HG03060 (cell line): ENCODE measurements around the gene ABCA3.
"Not testable (repeated sequence)": the region's sequence is repeated elsewhere in the genome, so short reads cannot be mapped to it uniquely, and the experiment has no call there.

ENCODE experiments used
- ATAC-seq: cut with Tn5 transposase; IDR thresholded peaks from one replicate; pipeline ENCODE4 v1.9.1; 2021; ENCODE audit warnings: low read depth, moderate number of reproducible peaks; ENCODE audit not compliant: unreplicated experiment

The ABCA3 gene

DNA sequence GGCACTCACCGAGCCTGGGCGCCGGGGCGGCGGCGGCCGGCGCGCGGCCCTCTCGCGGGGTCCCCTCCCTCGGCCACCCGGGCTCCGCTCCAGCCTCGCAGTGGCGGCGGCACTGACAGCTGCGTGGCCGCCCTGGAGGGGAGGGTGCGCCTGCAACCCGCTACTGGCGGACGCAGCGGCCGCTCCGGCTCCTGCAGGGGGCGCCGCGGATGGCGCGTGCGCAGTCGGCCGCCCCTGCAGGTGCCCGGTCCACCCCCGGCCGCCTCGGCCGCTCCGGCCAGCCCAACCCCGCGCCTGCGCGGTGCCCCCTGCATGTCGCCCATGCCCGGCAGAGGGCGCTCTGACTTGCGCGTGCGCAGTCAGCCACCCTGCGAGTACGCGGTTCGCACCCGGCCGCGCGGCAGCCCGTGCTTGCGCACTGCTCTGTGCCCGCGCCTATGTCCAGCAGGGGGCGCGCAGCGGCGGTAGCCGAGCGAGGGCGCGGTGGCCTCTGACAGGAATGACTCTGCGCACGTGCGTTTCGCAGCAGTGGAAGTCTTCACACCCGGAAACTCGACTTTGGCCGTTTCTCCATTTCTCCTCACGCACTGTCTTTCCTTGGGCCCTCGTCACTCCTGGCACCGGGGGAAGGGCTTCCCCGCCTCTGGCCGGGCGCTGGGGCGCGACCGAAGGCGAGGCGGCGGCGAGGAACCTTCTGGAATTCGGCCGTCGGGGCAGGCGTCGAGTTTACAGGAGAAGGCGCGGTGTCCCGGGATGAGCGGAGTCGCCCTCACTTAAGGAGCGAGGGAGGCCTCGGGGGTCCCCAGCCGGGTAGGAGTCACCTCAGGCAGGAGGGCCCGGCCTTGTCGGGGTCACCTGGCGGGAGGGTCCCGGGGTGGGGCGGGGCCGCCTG lies at the start of gene ABCA3:
TSS of gene ABCA3 (minus strand) at position 165 of the 892 bp plus-strand sequence. CDS start 14,262 bp downstream, outside the sequence.
- ATAC-seq = peak; percentile 76

DNA sequence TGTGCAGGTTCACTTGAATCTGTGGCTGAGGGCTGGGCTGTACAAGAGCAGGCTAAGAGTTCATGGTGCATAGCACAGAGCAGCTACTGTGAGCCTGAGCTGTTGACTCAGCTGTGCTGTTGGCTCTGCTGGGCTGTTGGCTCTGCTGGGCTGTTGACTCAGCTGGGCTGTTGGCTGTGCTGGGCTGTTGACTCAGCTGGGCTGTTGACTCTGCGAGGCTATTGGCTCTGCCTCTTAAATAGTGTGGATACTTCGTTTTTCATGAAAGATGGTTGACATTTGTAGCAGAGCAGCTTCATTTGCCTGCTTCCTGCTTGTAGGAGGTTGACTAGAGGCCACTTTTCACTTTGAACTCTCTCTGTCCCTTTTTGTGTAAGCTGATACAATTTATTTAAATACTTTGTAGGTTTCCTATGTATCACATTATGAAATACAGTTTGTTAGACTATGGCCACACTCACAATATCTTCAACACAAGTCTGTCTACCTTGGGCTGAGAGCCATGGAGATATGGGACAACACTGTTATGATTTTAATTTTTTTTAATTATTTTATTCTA lies 48.4 kb upstream of the ABCA3 start:
- no peak for ATAC-seq

DNA sequence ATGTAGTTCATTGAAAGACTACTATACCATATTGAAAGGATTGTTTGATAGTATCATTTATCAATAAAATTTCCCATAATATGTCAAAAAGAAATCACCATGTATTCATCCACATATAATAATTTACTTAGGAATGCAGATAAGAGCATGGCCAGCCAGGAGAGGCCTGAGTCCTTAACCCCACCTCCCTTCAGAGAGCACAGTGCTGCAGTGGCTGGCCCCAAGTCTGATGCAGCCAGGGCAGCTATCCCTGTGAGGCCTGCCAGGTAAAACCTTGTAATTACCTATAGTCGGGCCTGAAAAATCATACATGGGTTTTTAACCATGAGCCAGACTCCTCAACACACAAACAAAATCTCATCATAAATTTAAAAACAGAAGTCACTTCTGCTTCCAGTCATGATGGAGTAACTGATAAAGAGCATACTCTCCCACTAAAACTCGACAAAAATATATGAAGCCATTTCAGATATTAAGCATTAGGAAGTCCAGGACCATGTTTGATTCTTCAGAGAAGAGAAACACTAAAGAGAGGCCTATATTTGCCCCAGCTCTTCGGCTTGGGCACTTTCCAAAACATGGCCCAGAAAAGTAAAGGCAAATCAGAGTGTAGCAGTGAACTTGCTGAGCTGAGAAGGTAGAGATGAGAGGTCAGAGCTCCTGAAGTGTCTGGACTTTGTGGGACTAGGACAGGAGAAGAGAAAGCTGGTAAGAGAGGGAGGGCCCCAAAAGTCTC lies 47.8 kb upstream of the ABCA3 start:
- ATAC-seq = no peak

DNA sequence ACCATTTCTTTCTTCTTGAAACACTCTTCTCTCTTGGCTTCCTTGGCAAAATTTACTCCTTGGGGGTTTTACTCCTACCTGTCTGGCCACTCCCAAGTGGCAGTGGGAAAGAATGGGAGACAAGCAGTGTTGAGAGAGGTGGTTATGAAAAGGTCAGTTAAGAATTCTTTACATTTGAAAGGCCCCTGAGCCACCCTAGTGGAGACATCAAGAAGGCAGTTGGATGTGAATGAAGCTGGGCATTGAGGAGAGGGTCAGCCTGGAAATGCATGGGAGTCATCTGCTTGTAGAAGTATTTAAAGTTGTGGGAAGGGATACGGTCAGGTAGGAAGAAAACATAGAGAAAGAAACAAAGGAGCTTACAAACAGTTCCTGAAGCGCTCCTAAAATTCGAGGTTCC lies 46.5 kb upstream of the ABCA3 start:
- no peak for ATAC-seq

DNA sequence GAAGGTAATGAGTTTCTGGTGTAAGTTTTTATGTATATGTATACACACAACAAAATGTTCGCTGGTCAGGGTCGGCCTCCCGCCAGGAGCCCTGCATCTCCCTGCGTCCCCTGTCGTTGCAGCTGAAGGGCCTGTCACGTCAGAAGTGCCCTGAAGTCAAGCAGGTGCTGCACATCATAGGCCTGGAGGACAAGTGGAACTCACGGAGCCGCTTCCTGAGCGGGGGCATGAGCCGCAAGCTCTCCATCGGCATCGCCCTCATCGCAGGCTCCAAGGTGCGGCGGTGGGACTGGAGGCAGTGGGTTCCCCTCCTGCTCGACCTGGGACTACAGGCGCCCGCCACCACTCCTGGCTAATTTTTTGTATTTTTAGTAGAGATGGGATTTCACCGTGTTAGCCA lies 45.5 kb upstream of the ABCA3 start:
- ATAC-seq = not testable (repeated sequence)

DNA sequence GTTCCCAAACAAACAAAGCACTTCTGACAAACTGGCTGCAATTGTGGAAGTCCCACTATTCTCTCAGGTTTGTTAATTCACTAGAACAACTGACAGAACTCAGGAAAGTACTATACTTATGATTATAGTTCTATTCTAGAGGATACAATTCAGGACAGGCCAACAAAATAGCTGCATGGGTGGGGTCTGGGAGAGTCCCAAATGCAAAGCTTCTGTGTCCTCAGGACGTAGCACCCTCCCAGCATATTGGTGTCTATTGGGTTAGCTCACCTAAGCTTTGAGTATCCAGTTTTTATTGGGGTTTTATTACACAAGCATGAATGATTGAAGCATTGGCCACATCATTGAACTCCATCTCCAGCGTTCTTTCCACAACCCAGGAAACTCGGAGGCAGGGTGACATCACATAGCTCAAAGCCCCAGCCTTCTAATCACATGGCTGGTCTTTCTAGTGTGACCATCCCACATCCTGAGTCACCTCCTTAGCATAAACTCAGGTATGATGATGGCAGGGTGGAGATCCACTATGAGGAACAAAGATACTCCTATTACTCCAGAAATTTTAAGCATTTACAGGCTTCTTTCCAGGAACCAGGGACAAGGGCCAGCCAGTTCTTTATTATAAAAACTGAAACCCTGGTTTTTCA lies 44.8 kb upstream of the ABCA3 start:
- no peak for ATAC-seq

DNA sequence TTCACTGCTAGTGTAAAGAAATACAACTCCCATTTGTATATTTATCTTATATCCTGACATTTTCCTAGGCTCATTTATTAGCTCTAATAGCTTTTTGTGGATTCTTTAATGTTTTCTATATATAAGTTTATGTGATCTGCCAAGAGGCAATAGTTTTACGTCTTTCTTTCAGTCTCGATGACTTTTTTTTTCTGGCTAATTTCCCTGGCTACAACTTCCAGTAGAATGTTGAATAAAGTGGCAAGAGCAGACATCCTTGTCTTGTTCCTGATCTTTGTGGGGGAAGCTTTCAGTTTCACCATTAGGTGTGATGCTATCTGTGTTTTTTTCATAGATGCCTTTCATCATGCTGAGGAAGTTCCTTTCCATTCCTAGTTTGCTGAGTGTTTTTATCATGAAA lies 43.9 kb upstream of the ABCA3 start:
- ATAC-seq = no peak

DNA sequence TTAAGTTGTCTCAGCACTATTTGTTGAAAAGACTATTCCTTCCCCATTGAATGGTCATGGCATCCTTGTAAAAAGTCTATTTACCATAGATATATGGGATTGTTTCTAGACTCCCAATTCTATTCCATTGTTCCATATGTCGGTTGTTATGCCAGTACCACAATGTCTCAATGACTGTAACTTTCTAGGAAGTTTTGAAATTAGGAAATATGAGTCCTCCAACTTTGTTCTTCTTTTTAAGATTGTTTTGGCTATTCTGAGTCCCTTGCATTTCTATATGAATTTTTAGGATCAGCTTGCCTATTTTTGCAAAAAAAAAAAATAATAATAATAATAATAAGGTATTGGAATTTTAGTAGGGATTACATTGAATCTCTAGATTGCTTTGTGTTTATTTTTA lies 43.0 kb upstream of the ABCA3 start:
- no peak for ATAC-seq

DNA sequence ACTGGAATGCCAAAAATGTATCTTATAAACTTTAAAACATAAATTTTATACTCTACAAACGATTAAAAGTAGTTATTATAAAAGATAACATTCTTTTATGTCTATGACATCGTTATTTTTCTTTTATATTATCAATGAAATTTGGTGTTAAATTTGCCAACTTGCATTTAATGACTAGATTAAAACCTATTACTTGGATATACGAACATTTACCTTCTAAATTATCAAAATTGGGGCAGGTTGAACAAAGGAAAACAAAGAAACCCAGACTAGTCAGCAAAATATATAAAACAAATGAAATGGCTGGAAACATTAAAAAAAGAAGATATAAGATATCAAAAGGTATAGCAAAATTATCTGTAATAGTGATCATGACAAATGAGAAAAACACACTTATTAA lies 34.1 kb upstream of the ABCA3 start:
- ATAC-seq = no peak

DNA sequence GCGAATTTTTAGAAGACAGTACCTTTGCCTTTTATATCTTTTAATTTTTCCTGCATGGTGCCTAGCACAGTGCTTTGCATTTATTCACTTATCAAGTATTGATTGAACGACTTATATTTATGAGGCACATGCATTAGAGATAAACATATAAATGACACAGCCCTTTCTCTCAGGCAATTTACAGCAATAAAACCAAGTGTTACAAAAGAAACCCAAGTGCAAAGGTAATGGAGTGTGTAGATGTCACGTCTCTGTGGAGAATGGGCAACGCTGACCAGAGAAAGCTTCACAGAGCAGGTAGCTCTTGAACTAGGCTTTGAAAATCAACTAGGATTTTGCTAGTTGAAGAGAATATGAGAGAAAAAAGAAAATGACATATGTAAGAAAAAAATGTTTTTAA lies 32.6 kb upstream of the ABCA3 start:
- no peak for ATAC-seq

DNA sequence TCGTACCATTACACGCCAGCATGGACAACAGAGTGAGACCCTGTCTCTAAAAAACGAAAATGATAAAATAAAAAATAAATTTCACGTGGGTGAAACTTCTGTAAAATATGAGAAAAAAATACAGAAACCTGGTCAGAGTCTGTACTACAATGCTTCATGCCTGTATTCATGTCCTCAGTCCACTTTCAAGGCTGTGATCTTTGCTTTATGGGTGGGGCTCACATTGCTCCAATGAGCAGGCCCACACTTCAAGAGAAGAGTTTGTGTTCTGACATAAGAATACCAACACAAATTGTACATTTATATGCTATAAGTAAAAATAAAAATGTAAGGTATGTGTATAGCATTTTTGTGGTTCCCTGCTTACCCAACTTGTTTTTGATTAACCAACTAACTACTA lies 32.2 kb upstream of the ABCA3 start:
- no peak for ATAC-seq

DNA sequence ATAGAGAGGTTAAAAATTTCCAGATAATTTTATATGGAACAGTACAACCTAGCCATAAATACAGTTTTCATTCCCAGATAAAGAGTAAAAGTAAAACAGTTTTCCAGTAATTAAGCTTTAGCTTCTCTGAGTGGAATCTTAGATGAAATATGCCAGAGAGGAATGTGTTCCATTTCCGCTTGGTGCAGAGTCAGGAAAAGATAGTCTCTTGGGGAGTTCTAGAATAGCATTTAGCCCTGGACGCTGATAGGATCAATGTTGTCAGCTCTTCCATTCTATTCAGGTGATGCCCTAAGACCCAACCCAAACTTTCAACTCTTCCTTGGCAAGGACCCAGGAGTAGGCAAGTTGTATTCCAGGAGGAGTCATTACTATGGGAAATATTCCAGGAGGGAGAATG lies 30.9 kb upstream of the ABCA3 start:
- ATAC-seq = no peak

DNA sequence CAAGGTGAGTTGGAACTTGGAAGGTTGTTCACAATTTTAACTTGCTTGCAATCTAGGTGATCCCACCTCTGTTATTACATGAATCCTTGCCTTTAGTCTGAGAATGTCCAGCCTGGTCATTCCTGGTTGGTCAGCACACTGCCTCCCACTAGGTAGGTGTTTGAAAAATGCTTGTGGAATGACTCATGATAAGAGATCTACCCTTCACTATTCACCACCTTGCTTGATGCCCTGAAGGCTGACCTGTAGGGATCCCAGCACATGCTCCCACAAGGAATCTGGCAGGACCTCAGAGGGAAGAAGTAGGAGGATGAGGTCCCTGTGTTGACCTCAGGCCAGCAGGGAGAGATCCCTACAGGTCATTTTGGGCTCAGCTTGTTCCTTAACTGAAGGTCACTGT lies 30.2 kb upstream of the ABCA3 start:
- ATAC-seq = no peak

DNA sequence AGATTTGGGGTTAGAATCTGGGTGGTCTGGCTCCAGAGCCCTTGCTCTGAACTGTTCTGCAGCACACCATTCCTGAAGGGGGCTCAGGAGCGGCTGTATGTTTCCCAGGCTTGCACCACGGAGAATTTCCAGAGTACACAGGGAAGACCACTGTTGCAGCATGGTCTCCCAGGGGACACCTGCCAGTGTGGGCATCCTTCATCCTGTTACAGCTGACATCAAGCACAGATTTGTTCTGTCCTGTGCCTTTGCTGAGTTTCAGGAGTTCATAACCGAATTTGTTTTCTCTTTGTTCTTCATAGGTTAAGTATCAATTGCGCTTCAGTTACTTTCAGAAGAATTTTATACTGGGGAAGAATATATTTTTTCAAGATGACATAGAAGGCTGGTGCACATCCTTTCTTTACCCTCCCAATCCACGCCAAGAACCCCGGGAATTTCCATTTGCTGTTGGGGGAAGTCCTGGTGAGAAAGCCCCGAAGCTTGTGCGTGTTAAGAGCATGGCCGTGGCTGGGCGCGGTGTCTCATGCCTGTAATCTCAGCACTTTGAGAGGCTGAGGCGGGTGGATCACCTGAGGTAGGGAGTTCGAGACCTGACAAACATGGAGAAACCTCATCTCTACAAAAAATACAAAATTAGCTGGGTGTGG lies 26.3 kb upstream of the ABCA3 start:
- ATAC-seq = no peak

DNA sequence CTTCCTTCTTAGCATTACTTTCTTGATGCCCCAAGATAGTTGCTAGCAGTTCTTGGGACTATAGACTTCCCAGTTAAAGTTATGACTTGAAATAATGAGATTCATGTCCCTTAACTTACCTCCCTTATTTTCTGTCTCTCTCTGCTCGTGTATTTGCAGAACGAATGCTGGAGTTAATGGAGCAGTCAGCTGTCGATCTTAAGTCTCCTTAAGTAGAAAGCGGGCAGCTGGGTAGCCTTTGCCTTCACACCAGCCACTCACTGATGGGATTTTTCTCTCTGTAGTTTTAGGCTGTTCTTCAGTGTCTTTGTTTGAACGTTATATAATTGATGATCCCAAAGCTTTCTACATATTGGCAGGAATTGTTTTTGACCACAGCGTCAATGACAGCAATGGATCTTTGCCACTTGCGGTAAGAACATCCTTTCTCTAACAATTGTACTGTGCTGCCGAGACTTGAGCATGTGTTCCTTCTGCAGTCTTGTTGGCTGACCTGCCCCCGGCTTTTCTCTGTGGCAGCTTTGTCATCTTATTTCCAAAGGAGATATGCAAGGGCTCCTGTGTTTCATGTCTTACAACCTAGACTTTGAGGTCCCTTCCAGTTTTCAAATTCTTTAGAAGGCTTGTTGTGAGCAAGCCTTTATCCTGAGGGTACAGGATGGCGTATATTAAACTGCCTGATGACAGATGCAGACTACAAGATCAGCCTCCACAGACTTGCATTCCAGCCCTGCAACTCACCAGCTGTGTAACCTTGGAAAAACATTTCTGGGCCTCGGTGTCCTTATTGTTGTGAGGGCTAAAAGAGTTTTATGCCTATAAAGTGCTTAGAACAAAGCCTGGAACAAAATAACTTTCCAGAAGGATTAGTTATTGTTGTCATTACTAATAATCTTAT lies 25.1 kb upstream of the ABCA3 start:
- ATAC-seq = no peak

DNA sequence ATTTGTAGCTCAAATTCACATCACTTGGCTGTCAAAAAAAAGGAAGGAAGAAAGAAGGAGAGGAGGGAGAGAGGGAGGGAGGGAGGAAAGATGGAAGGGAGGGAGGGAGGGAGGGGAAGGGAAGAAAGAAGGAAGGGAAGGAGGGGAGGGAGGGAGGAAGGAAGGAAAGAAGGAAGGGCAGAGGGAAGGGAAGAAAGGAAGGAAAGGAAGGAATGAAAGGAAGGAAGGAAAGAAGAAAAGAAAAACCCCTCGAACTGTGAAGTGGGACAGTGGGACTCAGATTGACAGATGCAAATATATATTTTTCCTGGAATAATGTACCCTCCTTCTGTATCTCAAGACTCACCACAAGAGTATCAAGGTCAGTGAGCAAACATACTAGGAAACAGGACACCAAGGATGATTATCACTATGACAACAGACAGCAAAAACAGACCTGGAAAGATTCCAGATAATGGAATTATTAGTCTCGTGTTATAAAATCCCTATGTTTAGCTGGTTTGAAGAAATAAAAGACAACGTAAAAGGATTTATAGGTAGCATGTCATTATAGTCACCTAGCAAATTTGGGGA lies 24.2 kb upstream of the ABCA3 start:
- ATAC-seq = no peak

DNA sequence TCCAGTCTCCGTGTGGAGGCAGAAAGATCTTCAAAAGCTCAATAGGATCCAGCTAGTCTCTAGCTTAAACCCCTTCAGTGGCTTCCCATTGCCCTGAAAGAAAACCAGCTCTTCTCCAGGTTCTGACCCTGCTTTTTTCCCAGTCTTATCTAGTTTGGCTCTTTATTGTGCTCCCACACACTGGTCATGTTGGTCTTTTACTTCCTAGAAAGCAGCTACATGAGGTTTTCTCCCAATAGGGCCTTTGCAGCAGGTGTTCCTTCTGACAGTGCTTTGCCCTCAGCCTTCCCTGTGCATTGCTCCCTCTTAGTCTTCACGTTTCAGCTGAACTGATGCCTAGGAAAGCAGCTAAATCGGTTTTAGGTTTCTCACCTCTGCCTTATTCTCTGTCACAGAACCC lies 21.7 kb upstream of the ABCA3 start:
- ATAC-seq = no peak

DNA sequence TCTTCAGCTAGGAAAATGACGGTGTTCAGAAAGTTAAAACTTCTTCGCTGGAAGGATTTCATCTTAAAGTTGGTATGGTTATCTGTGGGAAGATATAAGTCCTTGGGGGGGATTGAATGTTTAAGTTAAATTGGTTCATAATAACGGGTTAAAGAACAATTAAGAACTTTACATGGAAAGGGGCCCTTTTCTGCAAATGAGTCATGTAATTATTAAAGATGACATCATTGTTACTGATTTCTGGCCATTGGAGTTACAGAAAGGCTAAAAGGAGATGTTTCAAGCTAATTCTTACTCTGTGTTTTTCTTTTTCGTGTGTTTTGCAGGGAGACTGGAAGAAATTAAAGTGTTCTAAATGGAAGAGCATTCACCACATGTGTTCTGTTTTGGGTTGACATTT lies 20.6 kb upstream of the ABCA3 start:
- ATAC-seq = no peak

DNA sequence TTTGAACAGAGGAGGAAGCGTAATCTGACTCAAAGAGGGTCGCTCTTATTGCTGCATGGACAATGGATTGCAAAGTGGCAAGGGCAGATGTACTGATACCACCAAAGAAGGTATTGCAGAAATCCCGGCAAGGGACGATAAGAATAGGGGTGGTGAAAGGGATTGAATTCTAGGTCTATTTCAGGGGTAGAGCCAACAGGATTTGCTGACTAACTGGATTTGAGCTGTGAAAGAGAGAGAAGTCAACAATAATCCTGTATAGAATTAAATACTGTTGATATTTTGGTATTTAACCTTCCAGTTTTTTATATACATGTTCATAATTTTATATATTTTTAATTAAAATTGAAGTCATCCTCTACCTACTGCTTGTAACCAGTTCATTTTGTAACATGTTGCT lies 19.4 kb upstream of the ABCA3 start:
- ATAC-seq = no peak
